GM21576 (cell line): ENCODE measurements around the gene TSPAN13.

Experiments used
- ATAC-seq: cut with Tn5 transposase; IDR thresholded peaks from one replicate; pipeline ENCODE4 v1.9.1; 2021; ENCODE audit warnings: mild to moderate bottlenecking, moderate library complexity; ENCODE audit not compliant: unreplicated experiment

Gene TSPAN13

GRCh38 chr7:16810573-16810972, 57.0 kb downstream of the TSPAN13 start:
- ATAC-seq = no peak

DNA sequence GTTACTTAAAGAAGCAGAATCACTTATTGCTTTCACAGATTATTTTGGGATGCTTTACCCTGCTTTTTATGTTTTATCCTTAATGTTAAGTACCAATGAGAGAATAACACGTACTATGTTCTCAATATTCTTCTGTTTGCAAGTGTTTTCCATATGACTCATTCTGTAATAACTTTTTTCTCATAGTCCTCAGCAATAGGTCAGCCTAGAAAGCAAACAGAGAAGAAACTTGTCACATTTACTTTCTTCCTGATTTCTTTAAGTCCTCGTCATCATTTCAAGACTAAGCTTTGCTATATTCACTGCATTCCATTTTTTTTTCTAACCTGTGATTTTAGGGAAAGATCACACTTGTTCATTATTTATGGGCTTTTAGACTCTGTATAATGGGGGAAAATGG, 58.0 kb downstream of the TSPAN13 start:
- no peak for ATAC-seq

- no peak for ATAC-seq
These were observed 59.1 kb downstream of the TSPAN13 start for GRCh38 chr7:16812542-16813231.

DNA sequence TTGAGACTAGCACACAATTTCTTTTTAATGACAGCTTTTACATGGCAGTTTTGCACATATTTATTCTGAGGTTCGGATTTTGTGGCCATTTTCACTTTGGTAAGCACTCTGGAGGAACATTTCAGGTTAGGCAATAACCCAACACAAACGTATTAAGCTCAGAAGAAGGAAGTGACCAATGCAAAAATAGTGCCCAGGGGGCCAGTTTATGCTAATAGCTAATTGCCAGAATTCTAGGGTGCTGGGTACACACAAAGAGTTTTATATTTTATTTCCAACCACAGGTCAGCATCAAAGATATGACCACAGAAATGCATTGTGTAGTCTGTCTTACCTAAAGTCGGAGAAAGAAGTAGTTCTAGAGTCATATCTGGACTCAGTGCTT, 59.7 kb downstream of the TSPAN13 start:
- ATAC-seq = no peak

DNA sequence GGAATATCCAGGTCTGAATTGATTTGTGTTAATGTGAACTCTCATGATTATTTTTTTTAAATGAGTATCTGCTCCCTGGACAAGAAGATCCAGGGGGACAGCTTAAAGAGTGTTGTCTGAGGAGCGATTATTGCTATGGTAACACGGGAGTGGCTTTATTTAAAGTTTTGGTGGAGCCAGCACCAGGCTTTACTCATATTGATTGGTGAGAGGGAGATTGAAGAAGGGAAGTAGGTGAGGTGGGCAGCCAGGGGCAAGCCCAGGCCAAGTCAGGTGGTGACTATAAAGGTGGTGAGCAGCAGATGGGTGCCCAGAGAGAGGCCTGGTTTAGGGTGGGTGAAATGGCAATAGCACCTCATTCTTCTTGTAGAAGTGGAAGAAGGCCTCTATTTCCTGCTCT, 61.4 kb downstream of the TSPAN13 start:
- no peak for ATAC-seq

GRCh38 chr7:16816824-16817223, 63.3 kb downstream of the TSPAN13 start:
- ATAC-seq = no peak

DNA sequence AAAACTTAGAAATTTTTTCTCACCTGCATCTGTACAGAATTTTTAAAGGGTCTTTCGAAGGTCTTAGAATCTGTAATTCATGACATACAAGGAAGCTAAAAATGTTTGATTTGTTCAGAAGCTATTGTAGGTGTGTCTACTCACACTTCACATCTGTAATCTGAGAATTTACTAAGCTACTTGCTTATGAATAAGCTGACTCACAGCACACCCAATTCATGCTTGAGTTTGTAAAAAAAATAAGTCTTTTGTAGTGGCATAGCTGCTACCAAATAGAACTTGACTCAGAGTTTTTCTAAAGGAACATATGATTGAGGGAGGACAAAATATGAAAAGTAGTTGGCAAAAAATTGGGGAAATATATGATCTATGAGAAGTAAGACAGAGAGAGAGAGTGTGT, 64.0 kb downstream of the TSPAN13 start:
- ATAC-seq = no peak

DNA sequence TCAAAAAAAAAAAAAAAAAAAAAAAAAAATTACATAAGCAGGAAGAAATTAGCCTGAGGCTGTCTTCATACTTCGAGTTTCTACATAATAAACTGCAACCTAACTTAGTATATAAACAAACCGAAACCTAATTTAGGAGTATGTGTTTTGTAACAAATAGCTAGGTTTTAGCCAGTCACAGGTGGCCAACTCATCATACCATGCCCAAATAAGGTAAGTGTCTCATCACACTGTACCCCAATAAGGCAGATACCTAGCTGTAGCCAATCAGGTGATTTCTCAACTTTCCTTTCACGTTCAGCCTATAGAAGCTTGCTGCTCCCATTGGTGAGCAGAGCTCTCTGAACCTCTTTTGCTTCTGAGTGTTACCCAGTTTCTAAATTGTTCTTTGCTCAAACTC, 65.2 kb downstream of the TSPAN13 start:
- ATAC-seq = no peak

DNA sequence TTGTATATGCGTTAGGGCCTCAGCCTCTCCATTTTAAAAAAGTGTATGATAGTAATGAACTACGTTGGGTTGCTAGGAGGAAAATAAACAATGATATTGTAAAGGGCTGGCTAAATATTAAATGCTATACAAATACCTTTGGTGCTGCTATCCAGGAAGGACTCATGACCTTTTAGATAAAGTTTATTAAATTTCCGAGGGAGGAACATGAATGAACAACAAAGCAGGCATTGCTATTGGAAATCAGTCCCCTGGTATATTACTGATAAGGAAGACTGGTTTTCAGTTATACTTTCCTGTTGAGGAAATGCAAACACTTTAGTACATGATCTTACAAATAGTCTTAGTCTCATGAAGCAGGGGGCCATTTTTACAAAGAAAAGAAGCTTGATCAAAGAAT, 68.5 kb downstream of the TSPAN13 start:
- no peak for ATAC-seq

DNA sequence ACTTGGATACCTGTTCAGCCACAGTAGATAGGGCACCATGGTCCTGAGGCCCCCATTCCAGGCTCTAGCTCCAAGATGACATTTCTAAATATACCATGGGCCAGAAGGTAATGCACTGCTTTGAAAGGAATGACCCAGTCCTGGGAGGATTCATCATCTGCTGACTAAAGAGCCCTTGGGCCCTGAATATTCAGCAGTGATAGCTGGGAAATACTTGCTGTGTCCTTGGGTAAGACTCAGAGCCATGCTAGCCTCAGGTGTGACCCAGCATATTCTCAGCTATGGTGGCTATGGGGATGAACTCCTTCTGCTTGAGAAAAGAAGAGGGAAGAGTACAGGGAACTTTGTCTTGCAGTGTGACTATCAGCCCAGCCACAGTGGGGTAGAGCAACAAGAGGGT, 72.5 kb downstream of the TSPAN13 start:
- ATAC-seq = no peak

DNA sequence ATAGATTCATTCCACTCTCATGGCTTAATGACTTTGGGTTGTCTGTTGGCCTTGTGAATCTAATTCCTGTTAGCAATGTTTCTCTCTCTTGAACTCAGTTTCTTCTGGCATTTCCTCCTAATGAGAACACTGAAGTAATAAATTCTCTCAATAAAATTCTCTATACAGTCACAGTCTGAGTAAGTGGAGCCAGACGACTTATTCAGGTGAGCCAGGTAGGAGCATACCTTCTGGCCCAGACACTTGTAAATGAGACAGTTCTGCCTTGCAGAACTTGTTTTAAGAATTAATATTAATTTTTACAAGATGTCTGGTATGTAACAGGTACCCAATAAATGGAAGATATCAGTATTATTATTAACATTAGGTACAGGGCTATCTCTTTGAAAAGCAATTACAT, 79.8 kb downstream of the TSPAN13 start:
- no peak for ATAC-seq
